ENCODE measurements around the gene HES6.

DNA sequence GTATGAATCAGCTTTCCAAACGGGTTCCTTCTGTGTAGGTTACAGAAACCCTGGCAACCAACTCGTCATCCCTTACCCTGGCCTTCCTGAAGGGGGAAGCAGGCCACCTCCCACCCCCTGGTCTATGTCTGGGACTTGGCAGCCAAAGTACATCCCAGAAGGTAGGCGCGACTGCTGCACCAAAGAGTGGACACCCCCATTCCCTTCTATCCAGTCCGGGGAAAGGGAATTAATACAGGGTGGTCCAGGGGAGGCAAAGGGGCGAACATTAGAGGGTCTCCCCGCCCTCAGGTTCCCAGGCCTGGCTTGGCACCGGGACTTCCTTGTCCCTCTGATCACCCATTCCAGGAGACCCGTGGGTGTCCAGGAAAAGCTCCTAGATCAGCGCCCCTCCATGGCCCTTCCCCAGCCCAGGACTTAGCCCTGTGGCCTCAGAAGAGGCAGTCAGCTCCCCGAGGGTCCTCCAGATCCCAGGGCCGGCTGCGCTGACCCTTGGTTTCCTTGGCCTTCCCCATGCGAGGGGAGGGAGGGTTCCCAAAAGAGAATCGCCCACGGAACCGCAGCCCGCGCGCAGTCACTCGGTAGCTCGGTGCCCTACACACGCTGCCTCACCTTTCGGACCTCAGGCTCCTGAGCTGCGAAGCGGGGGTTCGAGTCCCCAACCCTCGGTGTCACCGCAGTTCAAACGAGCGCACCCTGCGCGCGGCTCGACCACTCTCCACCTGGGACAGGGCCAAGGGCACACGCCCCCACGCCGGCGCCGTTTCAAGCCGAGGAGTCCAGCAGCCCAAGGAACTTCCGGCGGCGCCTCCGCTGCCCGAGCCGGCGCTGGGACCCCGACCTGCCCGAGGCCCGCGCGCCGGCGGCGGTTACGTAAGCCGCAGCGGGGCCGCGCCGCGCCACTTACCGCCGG lies 48.2 kb upstream of the HES6 start, which contains the start of gene PER2:
- TF ChIP-seq, protein P1, sequence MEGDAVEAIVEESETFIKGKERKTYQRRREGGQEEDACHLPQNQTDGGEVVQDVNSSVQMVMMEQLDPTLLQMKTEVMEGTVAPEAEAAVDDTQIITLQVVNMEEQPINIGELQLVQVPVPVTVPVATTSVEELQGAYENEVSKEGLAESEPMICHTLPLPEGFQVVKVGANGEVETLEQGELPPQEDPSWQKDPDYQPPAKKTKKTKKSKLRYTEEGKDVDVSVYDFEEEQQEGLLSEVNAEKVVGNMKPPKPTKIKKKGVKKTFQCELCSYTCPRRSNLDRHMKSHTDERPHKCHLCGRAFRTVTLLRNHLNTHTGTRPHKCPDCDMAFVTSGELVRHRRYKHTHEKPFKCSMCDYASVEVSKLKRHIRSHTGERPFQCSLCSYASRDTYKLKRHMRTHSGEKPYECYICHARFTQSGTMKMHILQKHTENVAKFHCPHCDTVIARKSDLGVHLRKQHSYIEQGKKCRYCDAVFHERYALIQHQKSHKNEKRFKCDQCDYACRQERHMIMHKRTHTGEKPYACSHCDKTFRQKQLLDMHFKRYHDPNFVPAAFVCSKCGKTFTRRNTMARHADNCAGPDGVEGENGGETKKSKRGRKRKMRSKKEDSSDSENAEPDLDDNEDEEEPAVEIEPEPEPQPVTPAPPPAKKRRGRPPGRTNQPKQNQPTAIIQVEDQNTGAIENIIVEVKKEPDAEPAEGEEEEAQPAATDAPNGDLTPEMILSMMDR (conservative IDR thresholded peaks at IDR 0.05) = peak; percentile 54
- no peak for TF ChIP-seq EZH2 (IDR thresholded peaks at IDR 0.05; ENCODE audit: low read depth)
